HepG2 (cell line): ENCODE measurements around the gene KIF21B. TPM values are rescaled to one million over a fixed set of nuclear protein-coding genes. Genes with fewer than 3 reads are reported as not detected.

Experiments used
- ATAC-seq: fragments of 200-7000 bp; cut with Tn5 transposase; 3 replicates; pipeline ENCODE4 v1.9.1; 2020; ENCODE audit warnings: mild to moderate bottlenecking, moderate library complexity
- BruUV-seq: library from RNA; stranded (reverse); fragments of 400-500 nt; replicated peaks from 2 replicates; lab custom pipeline; 2021; lab: Mats Ljungman, UMichigan
- CTCF ChIA-PET: fragments of 300-600 bp; formaldehyde crosslinking; extraction: SDS; loops from one replicate; lab custom pipeline; 2021; ENCODE audit warnings: low total read pairs, inconsistent platforms, low intra/inter-chr PET ratio; lab: Yijun Ruan, JAX
- POLR2A ChIA-PET: fragments of 350-600 bp; sonication (Branson Sonifier 250); formaldehyde crosslinking; loops from one replicate; lab custom pipeline; 2020; ENCODE audit warnings: antibody characterized with exemption, inconsistent platforms; lab: Yijun Ruan, JAX
- DNase-seq: peaks from one replicate; pipeline ENCODE4 v3.0.0-alpha.2; 2015; ENCODE audit warnings: low spot score
- FAIRE-seq: peaks from 3 replicates; lab custom pipeline; 2011; peaks lifted over from hg19 to GRCh38; lab: Jason Lieb, UNC
- H2AFZ ChIP-seq: one replicate; pipeline ENCODE4 v1.6.1; 2011; ENCODE audit warnings: low read length, inconsistent platforms
- H3K27ac ChIP-seq: fragments of 300-600 bp; 3 replicates; pipeline ENCODE4 v1.8.0; 2011; ENCODE audit warnings: mixed run types, mild to moderate bottlenecking, mixed read lengths, low read length, inconsistent platforms; ENCODE audit not compliant: insufficient read depth; ENCODE audit errors: extremely low read length
- H3K27me3 ChIP-seq, 2 experiments: fragments of 200-600 bp in 1 of 2; 2 replicates in 1 of 2; 3 replicates in 1 of 2; pipeline versions ENCODE4 v1.6.0 to v1.8.0; 2011; ENCODE audit warnings: low read length in 2 of 2, mild to moderate bottlenecking in 2 of 2, moderate library complexity in 2 of 2, inconsistent platforms in 1 of 2; ENCODE audit not compliant: insufficient read depth in 2 of 2, control insufficient read depth in 1 of 2
- H3K36me3 ChIP-seq, 2 experiments: fragments of 200-600 bp in 1 of 2; replicated peaks in 1 of 2; 2 replicates in 1 of 2; 3 replicates in 1 of 2; pipeline versions ENCODE4 v1.5.1 to v1.8.0; 2011; ENCODE audit warnings: low read length in 2 of 2, inconsistent platforms in 1 of 2; ENCODE audit not compliant: insufficient read depth in 2 of 2, control insufficient read depth in 1 of 2
- H3K4me1 ChIP-seq: 2 replicates; pipeline ENCODE4 v1.5.1; 2012; ENCODE audit warnings: low read length, inconsistent platforms; ENCODE audit not compliant: insufficient read depth
- H3K4me2 ChIP-seq: 2 replicates; pipeline ENCODE4 v1.6.0; 2011; ENCODE audit warnings: low read depth, low read length, inconsistent platforms
- H3K4me3 ChIP-seq, 3 experiments: fragments of 200-600 bp in 1 of 3; sonication (generic), shearing (Covaris generic) in 1 of 3; replicated peaks in 1 of 3; 2 replicates each; pipeline ENCODE4 v1.5.1; 2011 to 2016; ENCODE audit warnings: low read length in 3 of 3, inconsistent platforms in 2 of 3, low read depth in 2 of 3, mild to moderate bottlenecking in 2 of 3, control low read depth in 1 of 3, mixed read lengths in 1 of 3; ENCODE audit not compliant: insufficient read depth in 1 of 3
- H3K79me2 ChIP-seq: one replicate; pipeline ENCODE4 v1.6.1; 2011; ENCODE audit warnings: low read length, inconsistent platforms; ENCODE audit not compliant: insufficient read depth
- H3K9ac ChIP-seq: 2 replicates; pipeline ENCODE4 v1.6.0; 2011; ENCODE audit warnings: mild to moderate bottlenecking, low read depth, low read length, inconsistent platforms; ENCODE audit not compliant: insufficient read depth
- H3K9me3 ChIP-seq: 2 replicates; pipeline ENCODE4 v1.5.1; 2012; ENCODE audit warnings: mild to moderate bottlenecking, low read length
- H4K20me1 ChIP-seq: 2 replicates; pipeline ENCODE4 v1.6.0; 2011; ENCODE audit warnings: inconsistent platforms, mild to moderate bottlenecking, low read length, moderate library complexity; ENCODE audit not compliant: insufficient read depth
- ATF5 ChIP-seq: sonication (generic); formaldehyde crosslinking; IDR thresholded peaks from 2 replicates; pipeline ENCODE4 v1.4.0; 2020; ENCODE audit warnings: mild to moderate bottlenecking, low read depth, missing genetic modification reagents
- DMAP1 ChIP-seq: IDR thresholded peaks from 2 replicates; pipeline ENCODE4 v1.6.1; 2016
- DNMT3B ChIP-seq: conservative IDR thresholded peaks from 2 replicates; pipeline ENCODE4 v1.6.1; 2016; ENCODE audit warnings: missing biosample characterization, control low read depth
- FUBP1 ChIP-seq: sonication (generic); formaldehyde crosslinking; IDR thresholded peaks from 2 replicates; pipeline ENCODE4 v1.5.1; 2020; ENCODE audit warnings: missing genetic modification reagents, mild to moderate bottlenecking, borderline replicate concordance
- GTF2F1 ChIP-seq: fragments of 150-350 bp; IDR thresholded peaks from 2 replicates; pipeline ENCODE4 v1.6.1; 2014; ENCODE audit warnings: low read length
- POGZ ChIP-seq: sonication (generic); formaldehyde crosslinking; IDR thresholded peaks from 2 replicates; pipeline ENCODE4 v1.4.0; 2020; ENCODE audit warnings: mild to moderate bottlenecking, missing genetic modification reagents
- PPARG ChIP-seq: conservative IDR thresholded peaks from 2 replicates; pipeline ENCODE4 v1.6.1; 2016; ENCODE audit warnings: missing biosample characterization, missing genetic modification reagents
- RAD51 ChIP-seq: fragments of 450-650 bp; IDR thresholded peaks from 2 replicates; pipeline ENCODE4 v1.6.1; 2016; ENCODE audit warnings: borderline replicate concordance
- SMARCE1 ChIP-seq: fragments of 450-650 bp; IDR thresholded peaks from 2 replicates; pipeline ENCODE4 v1.6.1; 2017; ENCODE audit warnings: borderline replicate concordance
- SSRP1 ChIP-seq: IDR thresholded peaks from 2 replicates; pipeline ENCODE4 v1.6.1; 2016; ENCODE audit warnings: control low read depth
- ZNF256 ChIP-seq: sonication (generic); formaldehyde crosslinking; conservative IDR thresholded peaks from 2 replicates; pipeline ENCODE4 v1.4.0; 2020; ENCODE audit warnings: missing genetic modification reagents
- ZNF646 ChIP-seq: sonication (generic); formaldehyde crosslinking; IDR thresholded peaks from 2 replicates; pipeline ENCODE4 v1.9.0; 2021; ENCODE audit warnings: mild to moderate bottlenecking, missing genetic modification reagents
- ZNF766 ChIP-seq: sonication (generic); formaldehyde crosslinking; IDR thresholded peaks from 2 replicates; pipeline ENCODE4 v1.5.0; 2020; ENCODE audit warnings: missing genetic modification reagents, borderline replicate concordance
- ZSCAN5A ChIP-seq: sonication (generic); formaldehyde crosslinking; IDR thresholded peaks from 2 replicates; pipeline ENCODE4 v1.8.0; 2022; ENCODE audit warnings: mild to moderate bottlenecking, missing genetic modification reagents, borderline replicate concordance
- WGBS: methylation state at CpG from one replicate; pipeline ENCODE4 v1.1.6; 2017; ENCODE audit warnings: low lambda C conversion rate; 5-methylcytosine and 5-hydroxymethylcytosine counted together
- in situ Hi-C: cut with HindIII; loops from 2 replicates; pipeline ENCODE4 v1.10.0; 2017; ENCODE audit warnings: low pct_unique_long_range_greater_than_20kb; ENCODE audit not compliant: extremely low pct_ligation_motif_present
- intact Hi-C: fragments of 100-400 bp; cut with micrococcal nuclease; formaldehyde crosslinking; loops from one replicate; pipeline ENCODE4 v1.10.0; 2022; ENCODE audit not compliant: unreplicated experiment
- polyA plus RNA-seq, 8 experiments: library from polyadenylated mRNA; depleted of rRNA in 3 of 8; stranded (reverse) in 7 of 8; unstranded in 1 of 8; fragments of >200 nt; fragmentation: Illumina TruSeq in 4 of 8; extraction: Trizol in 4 of 8; gene quantifications; 2 replicates each; pipeline versions ENCODE4 v1.2.1 to v1.2.3, GENCODE V29; 2011 to 2016; ENCODE audit warnings: low read depth in 4 of 8, missing spikeins in 1 of 8, mixed read lengths in 1 of 8; ENCODE audit not compliant: insufficient read depth in 1 of 8
- total RNA-seq, 5 experiments: library from RNA; depleted of rRNA; stranded (reverse); fragments of >200 nt; fragmentation: Illumina TruSeq; extraction: Trizol; gene quantifications; 2 replicates each; pipeline ENCODE4 v1.2.3, GENCODE V29; 2016; ENCODE audit warnings: low read depth in 1 of 5

The KIF21B gene
- total and polyA plus RNA-seq, 2 of the 13 experiments (the other 11 are each of a cell fraction or from before 2014, with no cell fraction given), result 0.17 to 0.20 TPM

- no peak for DNase-seq
- Histone ChIP-seq H3K79me2 (no peaks in the 10 kb centered on the region), H3K4me2 (no peak overlapping the region), H3K4me3 (no peak overlapping the region), H3K9ac (no peak overlapping the region), H3K9me3 (peaks cover 4% of the 10 kb centered on the region; the same call in 1 of the 2 replicates), H4K20me1 (no peaks in the 10 kb centered on the region), H2AFZ (no peak overlapping the region), H3K4me1 (no peaks in the 10 kb centered on the region), H3K27me3 (no peaks in the 10 kb centered on the region), H3K36me3 (no peaks in the 10 kb centered on the region), H3K27ac (no peak overlapping the region)
- FAIRE-seq, result no peak
- ATAC-seq, result no peak
- BruUV-seq, result no TSS peak
- in situ Hi-C loops, result no loop called here
- ChIA-PET POLR2A (no interaction called here), CTCF (no interaction called here)
- 75% methylated on average over 7 of the region's 10 CpGs for WGBS
- intact Hi-C loops, result no loop called here
- TF ChIP-seq RAD51, result no peak
- TF ChIP-seq FUBP1 (CRISPR knock-in tag), result no peak
- TF ChIP-seq ZNF766 (CRISPR knock-in tag), result no peak
- TF ChIP-seq SMARCE1, result no peak
- no peak for TF ChIP-seq POGZ (CRISPR knock-in tag)
- TF ChIP-seq SSRP1, result no peak
- no peak for TF ChIP-seq DNMT3B (CRISPR knock-in tag)
- no peak for TF ChIP-seq DMAP1
- TF ChIP-seq GTF2F1, result no peak
- no peak for TF ChIP-seq ATF5
- no peak for TF ChIP-seq ZNF256 (CRISPR knock-in tag)
- TF ChIP-seq ZSCAN5A (CRISPR knock-in tag), result no peak
- TF ChIP-seq PPARG (CRISPR knock-in tag), result no peak
- TF ChIP-seq ZNF646 (CRISPR knock-in tag), result no peak
These were observed 42.6 kb downstream of the KIF21B start for GRCh38 chr1:200980873-200981272.
